Inferior parietal cortex (tissue), 1 donor: ENCODE results near the gene GLCCI1.
"Not testable (repeated sequence)": the region's sequence is repeated elsewhere in the genome, so short reads cannot be mapped to it uniquely, and the experiment has no call there.

Experiments used
- DNase-seq: peaks from one replicate; pipeline ENCODE4 v3.0.0-alpha.2; 2016; ENCODE audit errors: extremely low spot score

The GLCCI1 gene

GRCh38 chr7:8094164-8095140 lies 125.9 kb downstream of the GLCCI1 start:
- DNase-seq = no peak

GRCh38 chr7:8101292-8101691 lies 132.7 kb downstream of the GLCCI1 start:
- DNase-seq = not testable (repeated sequence)

GRCh38 chr7:8103282-8103681 lies 134.7 kb downstream of the GLCCI1 start:
- DNase-seq = no peak

DNA sequence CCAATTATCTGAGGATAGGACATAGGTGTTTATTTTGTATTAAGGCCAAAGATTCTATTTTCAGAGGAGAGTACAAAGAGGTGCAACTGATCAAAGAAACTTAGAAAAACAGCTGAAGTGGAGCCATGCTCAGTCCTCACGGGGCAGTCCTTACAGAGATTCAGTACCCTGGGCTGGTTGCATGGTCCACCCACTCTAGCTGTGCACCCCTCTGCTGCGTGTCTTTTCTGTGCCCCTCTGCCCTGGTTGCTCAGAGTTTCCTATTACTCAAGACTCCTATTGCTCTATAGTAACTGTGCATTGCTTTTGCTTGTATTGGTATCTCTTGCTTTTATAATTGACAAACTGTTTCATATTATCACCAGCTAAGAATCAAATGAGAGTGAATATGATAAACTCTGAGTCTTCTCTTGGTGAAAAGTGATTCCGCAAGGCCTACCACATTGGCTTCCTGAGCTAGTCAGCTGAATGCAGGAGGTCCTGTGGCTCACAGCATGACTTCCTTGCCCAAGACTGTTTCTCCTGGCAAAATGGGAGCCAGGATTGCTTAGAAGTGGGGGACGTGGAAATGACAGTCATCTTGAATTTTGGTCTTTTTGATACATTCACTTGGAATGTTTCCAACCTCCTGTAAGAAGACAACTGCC lies 137.0 kb downstream of the GLCCI1 start:
- DNase-seq = no peak

DNA sequence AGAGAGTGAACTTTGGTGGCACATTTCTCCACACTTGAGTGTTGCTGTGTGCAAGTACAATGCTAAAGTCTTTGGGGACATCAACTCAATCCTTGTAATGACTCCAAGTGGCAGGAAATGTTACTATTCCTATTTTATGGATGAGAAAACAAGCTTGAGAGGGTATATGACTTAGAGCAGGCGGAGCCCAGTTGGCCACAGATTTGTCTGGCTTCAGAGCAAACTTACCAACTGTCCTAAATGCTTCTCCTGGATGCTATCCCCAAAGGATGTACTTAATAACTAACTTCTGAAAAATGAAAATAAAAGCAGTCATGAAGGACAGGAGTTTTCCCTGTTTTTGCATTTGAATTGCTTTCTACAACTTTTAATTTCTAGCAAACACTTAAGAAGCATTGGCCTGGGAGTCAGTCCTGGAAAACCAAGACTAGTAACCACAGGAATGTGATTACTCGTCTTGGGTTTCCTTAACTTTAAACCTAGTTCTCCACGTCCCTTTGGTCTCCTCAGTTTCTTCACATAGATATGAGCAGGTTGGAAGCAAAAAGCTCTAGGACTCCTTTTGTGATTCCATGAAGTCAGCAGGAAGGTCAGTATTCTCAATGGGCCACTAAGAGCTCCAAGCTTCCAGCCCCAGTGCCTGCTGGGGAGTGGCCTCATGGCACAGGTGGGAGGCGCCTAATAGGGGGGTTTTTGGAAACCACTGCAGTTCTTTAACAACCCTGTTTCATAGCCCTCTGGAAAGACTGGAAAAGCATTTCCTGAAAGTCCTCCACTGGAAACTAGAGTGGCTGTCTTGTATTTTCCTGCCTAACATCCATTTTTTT lies 140.8 kb downstream of the GLCCI1 start:
- DNase-seq = no peak

DNA sequence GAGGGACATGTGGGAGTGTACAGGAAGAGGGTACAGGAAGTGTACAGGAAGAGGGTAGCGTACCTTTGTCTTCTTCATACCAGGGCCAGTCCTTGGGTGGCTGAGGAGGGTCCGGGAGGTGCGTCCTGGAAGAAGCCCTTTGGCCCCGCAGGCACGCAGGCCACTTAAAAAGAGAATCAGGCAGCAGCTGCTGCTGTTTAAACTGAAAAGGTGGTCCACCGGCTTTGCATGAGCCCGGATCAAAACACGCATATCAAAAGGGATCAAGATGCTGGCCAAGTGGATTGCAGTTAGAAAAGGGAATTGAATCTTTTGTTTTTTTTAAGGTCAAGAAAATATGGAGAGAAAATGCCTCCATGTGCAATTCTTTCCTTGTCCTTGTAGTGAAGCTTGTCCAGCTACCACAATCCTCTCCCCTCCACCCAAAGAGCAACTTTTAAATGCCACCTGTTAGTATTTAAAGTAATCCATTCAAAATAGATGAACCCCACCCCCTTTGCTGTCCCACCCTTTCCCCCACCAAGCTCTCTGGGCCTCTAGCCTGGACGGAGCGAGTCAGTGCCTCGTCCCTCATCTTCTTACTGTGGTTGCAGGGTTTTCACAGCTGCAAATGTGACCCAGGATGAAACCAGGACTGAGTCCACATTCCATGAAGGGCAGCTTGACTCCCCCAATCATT lies 142.8 kb downstream of the GLCCI1 start:
- no peak for DNase-seq

GRCh38 chr7:8112685-8113084 lies 144.1 kb downstream of the GLCCI1 start:
- DNase-seq = no peak

GRCh38 chr7:8113184-8113583 lies 144.6 kb downstream of the GLCCI1 start:
- no peak for DNase-seq

DNA sequence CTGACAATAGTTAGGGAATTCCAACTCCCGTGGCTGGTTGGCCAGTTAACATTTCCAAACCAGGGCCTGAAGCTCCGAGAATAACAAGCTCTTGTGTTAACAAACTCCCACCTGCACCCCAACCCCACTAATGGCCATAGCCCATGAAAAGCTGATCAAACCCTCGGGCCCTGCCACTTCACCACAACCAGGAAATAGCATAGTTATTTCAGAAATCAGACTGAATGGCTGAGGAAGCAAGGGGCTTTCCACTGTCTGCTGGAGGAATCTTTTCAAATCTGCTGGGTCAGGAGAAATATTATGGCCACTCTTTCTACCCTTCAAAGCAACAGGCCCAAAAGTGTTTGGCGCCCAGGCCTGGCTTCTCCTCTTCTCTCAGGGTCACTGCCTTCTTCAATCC lies 145.6 kb downstream of the GLCCI1 start:
- DNase-seq = no peak

- no peak for DNase-seq
Measured at GRCh38 chr7:8115547-8116402, 147.2 kb downstream of the GLCCI1 start.

DNA sequence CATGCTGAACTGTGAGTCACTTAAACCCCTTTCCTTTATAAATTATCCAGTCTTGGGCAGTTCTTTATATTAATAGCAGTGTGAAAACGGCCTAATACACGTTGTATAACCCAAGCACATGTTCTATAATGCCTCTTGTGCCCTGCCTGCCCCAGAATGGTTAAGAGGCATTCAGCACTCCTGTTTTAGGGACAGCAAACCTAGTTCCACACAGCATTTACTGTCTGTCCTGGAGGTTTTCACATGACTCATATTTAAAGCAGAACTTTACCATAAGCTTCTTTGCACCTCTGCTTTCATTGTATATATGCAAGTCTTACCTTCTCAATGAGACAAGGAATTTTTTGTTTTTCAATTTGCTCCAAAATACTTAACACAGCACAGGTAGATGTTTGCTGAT lies 148.6 kb downstream of the GLCCI1 start:
- DNase-seq = no peak

GRCh38 chr7:8119262-8119661 lies 150.7 kb downstream of the GLCCI1 start:
- no peak for DNase-seq

GRCh38 chr7:8120390-8121058 lies 151.9 kb downstream of the GLCCI1 start:
- no peak for DNase-seq

DNA sequence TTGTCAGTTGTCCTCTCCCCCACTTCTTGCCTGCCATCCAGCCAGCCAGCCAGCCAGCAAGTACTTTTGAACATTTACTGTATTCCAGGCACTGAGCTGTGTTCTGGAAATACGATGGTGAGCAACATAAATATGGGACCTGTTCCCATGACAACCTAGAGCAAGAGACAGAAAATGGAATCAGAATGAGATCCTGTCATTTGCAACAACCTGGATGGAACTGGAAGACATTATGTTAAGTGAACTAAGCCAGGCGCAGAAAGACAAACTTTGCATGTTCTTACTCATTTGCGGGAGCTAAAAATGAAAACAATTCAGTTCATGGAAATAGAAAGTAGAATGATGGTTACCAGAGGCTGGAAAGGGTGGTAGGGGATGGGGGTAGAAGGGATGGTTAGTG lies 152.6 kb downstream of the GLCCI1 start:
- no peak for DNase-seq

DNA sequence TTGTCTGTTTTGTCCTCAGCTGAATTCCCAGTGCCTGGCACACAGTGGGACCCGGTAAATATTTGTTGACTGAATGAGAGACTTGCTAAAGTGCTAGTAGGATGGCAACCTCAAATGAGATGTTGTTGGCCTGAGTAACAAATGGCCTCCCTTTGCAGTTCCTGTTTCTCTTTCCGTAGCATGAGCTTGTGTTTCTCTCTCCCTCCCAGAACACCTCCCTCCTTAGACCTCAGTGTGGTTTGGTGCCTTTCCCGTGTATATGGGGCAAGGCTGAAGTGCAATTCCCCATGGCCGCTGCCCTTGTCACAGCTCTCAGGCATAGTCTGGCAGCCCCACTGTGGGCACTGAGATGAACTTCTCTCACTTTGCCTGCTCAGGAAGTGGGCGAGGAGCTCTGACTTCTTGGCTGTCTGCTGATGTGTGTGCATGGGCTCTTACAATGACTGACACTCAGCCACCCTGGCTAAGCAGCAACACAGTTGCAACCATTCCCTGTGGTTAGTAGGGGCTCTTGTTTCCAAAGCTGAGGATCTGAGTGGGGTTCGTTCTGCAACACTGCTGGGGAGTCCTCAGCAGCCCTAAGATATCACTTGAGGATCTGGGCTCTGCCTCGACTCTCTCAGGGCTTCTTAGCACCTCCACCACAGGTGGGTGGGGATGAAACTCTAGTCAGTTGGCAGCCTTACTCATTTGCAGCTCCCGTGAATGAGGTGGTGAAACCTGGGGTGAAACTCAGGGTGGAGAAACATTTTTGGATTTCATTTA lies 157.3 kb downstream of the GLCCI1 start:
- DNase-seq = no peak

DNA sequence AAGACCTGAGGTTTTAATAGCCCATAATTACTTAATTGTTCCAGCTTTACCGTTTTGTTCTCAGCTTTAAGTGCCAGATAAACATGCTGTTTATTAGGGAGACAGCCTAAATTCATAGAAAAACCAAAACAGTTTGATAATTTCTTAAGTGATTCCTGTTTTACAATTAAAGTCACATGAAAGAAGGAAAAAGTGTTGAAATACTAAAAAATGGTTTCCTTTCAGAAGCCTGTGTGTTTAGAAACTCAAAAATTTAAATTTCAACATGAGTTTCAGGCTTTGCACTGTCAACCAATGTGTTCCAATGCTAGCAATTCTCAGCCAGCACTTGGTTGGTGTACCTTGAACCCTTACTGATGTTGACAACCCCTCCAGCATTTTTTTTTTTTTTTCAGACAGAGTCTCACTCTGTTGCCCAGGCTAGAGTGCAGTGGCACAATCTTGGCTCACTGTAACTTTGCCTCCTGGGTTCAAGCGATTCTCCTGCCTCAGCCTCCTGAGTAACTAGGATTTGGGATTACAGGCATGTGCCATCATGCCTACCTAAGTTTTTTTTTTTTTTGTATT lies 158.1 kb downstream of the GLCCI1 start:
- no peak for DNase-seq

GRCh38 chr7:8128449-8129317 lies 160.1 kb downstream of the GLCCI1 start:
- DNase-seq = no peak

DNA sequence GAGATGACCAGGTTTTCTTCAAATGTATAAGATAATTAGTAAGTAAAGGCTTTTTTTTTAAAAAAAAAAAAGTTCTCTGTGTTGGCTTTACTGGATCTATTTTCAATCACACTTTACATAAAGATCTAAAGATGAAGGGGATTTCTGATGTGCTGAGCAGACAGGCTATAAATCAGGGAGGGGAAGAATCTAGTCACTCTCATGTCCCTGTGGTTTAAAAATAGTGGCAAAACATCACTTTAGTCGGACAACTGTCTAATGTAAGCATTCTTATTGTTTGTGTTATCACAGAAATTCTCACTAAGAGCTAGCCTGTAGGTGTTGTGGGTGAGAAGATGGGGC lies 160.7 kb downstream of the GLCCI1 start:
- no peak for DNase-seq
